Astrocyte of the spinal cord (primary cell): Measurements from ENCODE around the gene SCGB1D1.
"Not testable (repeated sequence)": the region's sequence is repeated elsewhere in the genome, so short reads cannot be mapped to it uniquely, and the experiment has no call there.

Source experiments
- DNase-seq: peaks from one replicate; pipeline ENCODE4 v3.0.0; 2011; ENCODE audit warnings: low read depth, low spot score
- H3K4me3 ChIP-seq: 2 replicates; pipeline ENCODE4 v1.5.1; 2011; ENCODE audit warnings: low read depth, mild to moderate bottlenecking, low read length, moderate library complexity
- CTCF ChIP-seq: IDR thresholded peaks from 2 replicates; pipeline ENCODE4 v1.5.1; 2012; ENCODE audit warnings: low read depth, mild to moderate bottlenecking, low read length, inconsistent platforms
- in situ Hi-C: cut with HindIII; loops from 2 replicates; pipeline ENCODE4 v1.10.0; 2017; ENCODE audit warnings: low sequenced_read_pairs

Gene SCGB1D1

DNA sequence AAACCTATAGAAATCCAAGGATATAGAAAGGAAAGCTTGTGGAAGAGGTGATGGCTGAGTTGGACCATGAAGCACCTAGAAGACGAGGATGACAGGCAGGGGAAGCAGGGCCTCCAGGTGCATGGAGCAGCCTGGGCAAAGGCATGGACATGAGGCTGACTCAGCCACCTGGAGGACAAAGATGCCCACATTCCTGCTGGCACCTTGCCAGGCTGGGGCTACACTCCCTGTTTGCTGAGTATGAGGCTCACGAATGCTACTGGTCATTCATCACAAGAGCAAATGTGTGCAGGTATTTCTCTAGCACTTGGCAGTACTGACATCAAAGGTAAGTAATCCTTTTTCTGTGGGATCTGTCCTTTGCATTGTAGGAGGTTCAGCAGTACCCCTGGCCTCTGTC is 11.4 kb downstream of the SCGB1D1 start:
- in situ Hi-C loops = no loop called here
- DNase-seq = no peak
- no peak overlapping the region for H3K4me3 ChIP-seq
- TF ChIP-seq CTCF = no peak

DNA sequence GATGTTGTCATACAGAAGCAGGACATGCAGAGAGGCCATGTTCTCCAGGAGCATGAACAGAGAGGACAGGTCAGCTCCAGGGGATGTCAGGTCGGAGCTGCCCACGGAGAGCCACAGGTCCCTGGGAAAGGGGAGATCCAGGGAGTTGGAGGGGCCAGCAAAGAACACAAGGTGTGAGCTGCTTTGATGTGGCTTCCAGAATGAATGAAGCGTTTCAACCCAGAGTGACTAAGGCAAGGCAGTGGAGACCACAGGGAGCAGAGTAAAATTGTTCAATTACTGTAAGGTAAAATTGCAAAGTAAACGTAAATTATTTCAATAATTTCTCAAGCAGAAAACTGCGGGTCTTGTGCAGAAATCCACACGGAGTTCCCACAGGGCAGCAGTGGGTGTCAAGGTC is 12.9 kb downstream of the SCGB1D1 start:
- in situ Hi-C loops = no loop called here
- DNase-seq = no peak
- TF ChIP-seq CTCF = no peak
- H3K4me3 ChIP-seq = no peak overlapping the region

- H3K4me3 ChIP-seq = no peak overlapping the region
- TF ChIP-seq CTCF = no peak
- no peak for DNase-seq
- in situ Hi-C loops = no loop called here
Measured at GRCh38 chr11:62204430-62204829, 14.4 kb downstream of the SCGB1D1 start.

- in situ Hi-C loops = no loop called here
- DNase-seq = no peak
- TF ChIP-seq CTCF = no peak
- H3K4me3 ChIP-seq = no peak overlapping the region
Measured at GRCh38 chr11:62205441-62205840, 15.4 kb downstream of the SCGB1D1 start.

GRCh38 chr11:62206276-62207066 is 16.5 kb downstream of the SCGB1D1 start:
- in situ Hi-C loops, DNase-seq, H3K4me3 ChIP-seq: not testable (repeated sequence)

- H3K4me3 ChIP-seq = no peak overlapping the region
- no peak for TF ChIP-seq CTCF
- in situ Hi-C loops = no loop called here
- no peak for DNase-seq
Measured at GRCh38 chr11:62208785-62209144, 18.7 kb downstream of the SCGB1D1 start.

- DNase-seq = peak; percentile 2
- TF ChIP-seq CTCF = peak; percentile 50
- no peak overlapping the region for H3K4me3 ChIP-seq
- in situ Hi-C loops = no loop called here
Measured at GRCh38 chr11:62217191-62217748, 27.3 kb downstream of the SCGB1D1 start.
